ENCODE data around the gene SHB.
A peak's percentile ranks its signal among the peaks of the same experiment; 100 is the strongest.
"Not testable (repeated sequence)": the region's sequence is repeated elsewhere in the genome, so short reads cannot be mapped to it uniquely, and the experiment has no call there.

SHB gene

DNA sequence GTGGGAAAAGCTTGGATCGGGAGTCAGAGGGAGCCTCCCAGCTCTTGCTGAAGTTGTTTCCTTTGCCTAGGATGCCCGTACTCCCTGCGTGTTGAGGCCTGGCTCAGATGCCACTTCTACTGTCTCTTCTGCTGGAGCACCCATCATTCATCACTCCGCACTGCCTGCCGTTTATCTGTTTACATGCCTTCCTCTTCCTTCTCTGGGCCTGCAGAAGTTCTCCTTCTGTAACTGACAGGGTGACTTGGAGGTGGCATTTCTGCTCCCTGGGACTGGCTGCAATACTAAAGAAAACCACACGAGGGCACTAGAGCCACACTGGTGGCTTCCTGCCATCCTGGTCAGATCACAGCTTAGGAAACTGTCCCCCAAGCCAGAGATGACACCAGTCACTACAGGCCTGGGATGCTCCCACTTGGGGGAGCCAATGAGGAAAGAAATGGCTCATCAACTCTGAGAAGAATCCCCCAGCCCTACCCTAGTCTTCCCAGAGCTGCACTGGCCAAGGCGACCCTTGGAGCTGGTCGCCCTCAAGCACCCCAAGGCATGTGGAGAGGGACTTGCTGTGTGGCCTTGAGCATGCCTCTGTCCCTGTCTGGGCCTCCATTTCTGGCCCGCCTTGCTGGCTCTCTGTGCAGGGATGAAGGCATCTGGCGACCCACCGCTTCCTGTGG is 155.4 kb downstream of the SHB start:
- DNase-seq = no peak

DNA sequence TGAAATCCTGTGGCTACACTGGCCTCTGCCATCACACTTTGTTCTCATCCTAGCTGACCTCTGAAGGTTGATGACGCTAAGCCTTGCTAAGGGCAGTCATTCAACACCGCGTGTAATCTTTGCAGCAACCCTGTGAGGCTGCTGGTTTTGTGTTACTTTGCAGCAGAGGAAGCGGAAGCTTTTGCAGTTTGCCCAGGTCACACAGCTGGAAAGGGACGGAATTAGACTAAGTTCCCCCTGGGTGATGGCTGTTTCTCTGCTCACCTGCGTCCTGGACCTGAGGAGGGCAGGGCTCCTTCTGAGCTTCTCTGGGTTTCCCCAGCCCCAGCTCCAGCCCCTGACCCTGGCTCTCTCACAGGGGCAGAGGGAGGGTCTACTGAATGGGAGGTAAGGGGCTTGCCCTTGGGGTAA is 157.8 kb downstream of the SHB start:
- no peak for DNase-seq

DNA sequence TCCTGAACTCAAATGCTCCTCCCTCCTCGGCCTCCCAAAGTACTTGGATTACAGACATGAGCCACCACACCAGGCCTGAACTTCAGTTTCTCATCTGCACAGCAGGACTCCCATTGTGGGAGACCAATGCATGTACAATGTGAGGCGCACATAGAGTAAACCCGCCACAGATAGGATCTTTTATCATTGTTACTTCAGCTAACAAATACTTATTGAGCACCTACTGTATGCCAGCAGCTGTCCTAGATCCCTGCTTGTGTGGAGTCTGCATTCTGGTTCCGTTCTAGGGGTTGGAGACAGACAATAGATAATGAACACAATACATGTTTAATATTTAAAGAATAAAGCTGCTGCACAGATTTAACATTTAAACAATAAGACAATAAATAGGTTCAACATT is 158.8 kb downstream of the SHB start:
- DNase-seq = no peak

DNA sequence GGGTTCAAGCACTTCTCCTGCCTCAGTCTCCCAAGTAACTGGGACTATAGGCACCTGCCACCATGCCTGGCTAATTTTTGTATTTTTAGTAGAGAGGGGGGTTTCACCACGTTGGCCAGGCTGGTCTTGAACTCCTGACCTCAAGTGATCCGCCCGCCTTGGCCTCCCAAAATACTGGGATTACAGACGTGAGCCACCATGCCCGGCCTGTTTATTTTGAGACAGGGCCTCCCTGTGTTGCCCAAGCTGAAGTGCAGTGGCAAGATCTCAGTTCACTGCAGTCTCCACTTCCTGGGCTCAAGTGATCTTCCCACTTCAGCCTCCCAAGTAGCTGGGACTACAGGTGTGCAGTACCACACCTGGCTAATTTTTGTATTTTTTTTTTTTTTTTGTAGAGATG is 159.2 kb downstream of the SHB start:
- not testable (repeated sequence) for DNase-seq

DNA sequence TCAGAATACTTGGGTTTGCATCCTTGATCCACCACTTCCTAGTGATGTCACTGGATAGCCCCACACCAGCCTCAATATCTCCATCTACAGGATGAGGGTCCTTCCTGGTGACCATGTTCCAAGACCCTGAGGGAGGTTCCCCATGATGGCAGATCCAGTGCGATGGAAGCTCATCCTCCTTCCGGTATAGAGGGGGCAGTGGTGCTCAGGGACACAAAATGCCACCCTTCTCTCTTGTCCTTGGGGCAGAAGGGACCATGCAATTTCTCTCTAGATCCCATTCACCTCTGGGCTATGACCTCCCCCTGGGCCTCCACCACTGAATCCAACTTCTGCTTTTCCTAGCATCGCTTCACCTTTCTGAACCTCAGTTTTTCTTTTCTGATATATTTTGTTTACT is 159.7 kb downstream of the SHB start:
- DNase-seq = no peak

DNA sequence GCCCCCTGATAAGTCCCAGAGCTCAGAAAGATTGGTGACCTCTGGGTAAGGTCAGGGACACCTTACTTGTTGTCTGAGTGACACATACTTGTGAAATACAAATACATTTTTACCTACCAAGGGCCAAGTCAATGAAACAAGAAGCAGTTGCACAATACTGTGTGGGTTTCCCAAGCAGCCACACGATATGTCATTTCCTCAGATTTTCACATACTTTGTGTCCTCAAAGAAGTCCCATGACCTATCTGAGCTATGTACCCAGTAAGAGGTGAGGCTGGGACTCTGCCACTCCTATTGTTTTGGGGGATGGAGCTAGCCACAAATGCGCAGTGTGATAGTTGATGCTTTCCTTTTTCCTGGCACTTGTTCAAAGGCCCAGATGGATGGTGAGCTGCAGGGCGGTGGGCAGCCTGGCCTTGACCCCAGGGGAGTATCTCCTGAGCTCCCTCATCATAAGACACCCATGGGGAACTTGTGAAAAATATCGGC is 160.3 kb downstream of the SHB start:
- no peak for DNase-seq

DNA sequence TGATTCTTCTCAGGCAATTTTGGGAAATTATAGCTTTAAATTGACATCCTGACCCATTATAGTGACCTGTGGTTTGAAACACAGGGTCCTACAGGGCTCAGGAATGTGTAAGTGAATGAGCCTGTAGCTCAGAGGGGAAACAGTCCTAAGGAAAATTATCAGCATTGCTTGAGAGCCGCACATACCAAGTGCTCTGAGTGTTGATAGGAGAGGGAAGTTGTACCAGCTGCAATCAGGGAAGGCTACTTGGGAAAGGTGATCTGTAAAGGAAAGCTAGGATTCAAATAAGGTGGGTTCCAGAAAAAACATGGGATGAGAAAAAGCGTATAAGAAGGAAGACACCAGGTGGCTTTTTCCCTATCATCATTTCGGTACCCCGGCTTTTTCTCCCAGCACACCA is 160.7 kb downstream of the SHB start:
- DNase-seq = no peak

DNA sequence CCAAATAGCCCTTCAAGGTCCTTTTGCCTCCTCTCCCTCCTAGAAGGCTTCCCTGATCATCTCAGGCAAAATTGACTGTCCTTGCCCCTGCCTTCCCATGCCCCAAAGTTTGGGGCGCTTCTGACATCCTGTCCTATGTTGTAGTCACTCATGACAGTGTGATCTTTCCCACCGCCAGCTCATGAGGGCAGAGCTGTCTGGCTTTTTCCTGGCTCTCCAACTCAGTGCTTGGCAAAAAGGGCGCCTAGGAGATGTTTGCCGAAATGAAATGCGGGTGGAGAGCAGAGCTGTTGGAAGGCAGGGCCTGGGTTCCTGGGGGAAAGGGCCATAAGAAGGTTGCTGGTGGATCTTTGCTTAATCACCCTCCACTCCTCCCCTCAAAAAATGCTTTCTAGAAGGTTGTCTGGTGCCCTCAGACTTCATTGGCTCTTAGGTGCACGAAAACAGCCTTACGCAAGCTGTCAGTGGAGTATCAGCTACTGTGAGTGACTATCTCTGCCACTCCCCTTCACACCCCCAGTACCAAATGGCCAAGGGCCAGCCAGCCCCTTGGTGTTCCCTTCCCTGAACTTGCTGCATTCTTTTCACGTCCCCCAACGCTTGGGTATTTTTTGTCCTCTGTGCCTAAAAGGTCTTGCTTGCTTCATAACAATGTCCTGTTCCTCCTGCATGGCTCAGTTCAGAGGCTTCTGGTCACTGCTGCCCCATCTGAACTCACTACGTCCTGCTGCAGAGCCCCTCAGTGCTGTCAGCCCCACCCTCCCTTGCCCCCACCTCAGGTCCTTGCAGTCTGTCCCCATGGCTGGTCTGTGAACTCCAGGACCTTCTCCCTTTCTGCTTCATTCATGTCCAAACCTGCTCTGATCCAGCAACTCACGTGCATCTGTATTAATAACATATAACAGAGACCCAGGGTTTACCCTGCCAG is 162.5 kb downstream of the SHB start:
- no peak for DNase-seq

DNA sequence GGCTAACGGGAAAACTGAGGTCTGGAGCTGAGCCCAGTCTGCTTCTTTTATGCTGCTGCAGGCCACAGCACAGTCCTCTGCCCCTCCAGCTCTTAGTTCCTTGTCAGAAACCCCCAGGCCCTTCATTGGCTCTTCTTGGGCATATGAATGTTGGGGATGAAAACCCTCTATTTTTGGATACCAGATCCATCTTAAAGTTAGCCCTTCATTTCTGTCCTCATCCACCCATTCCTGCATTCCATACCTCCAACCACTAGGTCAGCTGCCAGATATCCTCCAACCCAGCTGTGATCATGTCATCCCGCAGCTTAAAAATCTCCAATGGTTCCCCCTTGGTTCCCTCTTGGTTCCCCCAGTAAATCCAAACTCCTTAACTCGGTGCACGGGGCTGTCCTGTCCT is 163.3 kb downstream of the SHB start:
- no peak for DNase-seq

DNA sequence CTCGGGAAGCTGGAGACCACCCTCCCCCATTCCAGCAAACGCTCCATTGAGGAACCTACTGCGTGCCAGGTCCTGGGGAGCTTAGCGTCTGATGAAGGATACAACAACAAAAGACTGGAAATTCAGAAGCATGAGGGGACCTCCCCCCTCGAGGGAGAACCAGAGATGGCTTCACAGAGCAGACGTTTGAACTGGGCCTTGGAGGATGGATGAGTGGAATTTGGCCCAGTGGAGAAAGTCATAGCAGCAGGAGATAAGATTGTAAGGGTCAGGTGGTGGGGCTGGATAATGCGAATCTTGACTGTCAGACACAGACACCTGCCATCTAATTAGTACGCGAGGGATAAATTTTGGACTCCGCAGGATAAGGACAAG is 163.9 kb downstream of the SHB start:
- no peak for DNase-seq

DNA sequence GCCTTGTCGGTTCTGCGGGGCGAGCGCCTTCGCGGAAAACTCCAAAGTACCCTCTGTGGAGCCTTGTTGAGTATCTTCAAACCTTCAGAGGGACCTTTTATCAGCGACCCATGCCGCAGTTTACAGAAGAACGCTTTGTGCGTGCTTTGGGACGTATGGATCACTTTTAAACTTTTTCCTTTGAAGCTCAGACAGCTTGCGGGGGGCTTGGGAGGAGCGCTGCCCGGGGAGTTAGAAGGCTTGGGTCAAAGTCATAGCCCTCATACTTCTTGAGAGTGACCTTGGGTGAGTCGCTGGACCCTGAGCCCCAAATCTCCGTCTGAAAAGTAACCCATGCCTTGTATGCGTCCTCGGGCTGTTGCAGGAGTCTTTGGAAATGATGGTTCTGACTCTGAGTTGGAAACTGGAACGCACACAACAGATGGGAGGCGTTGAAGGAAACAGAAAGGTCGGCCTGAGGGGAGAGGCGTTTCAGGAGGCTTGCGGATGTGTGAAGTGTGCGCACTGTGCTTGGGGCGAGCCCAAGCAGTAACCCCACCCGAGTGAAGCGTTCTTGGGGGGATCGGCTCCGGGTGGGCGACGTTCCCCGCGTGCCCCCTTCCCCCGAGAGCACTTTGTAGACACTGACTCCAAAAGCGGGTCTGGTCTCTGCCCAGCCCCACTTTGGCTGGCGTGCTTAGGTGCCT is 164.4 kb downstream of the SHB start:
- no peak for DNase-seq

DNA sequence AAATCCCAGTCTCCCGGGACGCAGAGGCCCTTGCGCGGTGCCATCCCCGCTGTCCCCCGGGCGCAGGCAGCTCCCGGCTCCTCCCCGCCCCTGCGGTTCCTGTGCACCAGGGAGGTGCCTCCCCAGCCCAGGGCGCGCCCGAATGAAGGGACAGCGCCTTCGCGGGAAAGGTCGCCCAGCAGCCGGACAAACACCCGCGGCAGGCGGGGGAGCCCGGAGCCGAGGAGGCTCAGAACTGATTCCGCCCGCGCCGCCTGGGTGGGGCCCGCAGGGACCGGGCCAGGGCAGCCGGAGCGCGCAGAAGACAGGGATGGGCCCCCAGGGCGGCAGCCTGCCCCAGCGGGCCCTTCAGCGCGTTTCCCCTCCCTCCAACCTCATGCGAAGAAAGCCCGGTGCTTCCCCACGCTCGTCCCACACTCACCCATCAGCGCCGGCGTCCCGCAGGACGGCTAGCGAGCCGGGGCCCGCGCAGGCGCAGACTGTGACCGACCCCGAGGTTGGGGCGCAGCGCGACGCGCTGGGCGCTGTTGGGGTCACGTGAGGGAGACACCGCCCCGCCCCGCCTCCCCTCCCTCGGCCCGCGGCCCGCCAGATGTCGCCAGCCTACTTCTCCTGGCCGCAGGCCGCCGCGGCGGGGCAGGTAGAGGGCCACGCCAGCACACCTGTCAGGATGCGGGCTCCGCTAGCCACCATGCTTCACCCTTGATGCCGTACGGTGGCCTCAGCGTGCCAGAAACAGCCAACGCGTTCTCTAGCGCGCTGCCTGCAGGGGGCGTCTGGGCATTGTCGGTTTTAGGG is 165.2 kb downstream of the SHB start, which contains the start of gene SLC25A51:
TSS of gene SLC25A51 (minus strand) at position 481 of the 798 bp plus-strand sequence. CDS start 15,577 bp downstream, outside the sequence.
- DNase-seq = peak; percentile 91

DNA sequence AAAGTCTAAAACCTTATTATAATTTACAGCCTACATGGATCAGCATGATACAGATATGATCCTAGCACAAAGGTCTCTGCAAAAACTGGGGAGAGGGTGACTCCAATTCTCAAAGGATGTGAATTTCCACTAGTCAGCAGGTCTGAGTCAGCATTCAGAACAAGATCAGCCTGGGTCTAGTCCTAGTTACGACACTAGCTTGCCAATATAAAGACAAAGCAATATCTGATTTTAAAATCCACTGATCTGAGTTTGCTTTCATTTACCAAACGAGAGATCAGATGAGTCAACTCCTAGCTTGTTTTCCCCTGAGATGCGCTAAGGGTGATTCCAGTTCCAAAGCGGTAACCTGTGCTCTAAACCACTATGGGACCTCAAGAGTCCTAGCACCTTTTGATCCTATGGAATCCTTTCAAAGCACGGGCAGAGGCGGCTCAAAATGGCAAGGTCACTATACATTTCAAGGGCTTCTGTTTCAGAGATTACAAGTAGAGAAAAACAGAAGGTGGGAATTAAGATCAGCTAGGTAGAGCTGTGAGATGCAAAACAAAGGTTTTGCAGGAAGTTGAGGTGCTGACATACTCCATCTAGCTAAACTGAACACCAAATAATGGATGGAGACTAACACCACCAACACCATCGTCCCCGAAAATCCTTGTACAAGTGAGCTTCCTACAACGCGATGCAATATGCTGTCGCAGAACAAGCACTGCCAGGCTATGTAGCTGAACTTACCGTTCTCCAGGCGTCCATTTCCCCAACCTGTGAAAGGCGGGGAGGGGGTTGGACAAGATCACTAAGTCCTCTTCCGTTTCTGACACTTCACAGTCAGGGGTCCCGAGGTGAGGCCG is 166.0 kb downstream of the SHB start:
- DNase-seq = no peak

DNA sequence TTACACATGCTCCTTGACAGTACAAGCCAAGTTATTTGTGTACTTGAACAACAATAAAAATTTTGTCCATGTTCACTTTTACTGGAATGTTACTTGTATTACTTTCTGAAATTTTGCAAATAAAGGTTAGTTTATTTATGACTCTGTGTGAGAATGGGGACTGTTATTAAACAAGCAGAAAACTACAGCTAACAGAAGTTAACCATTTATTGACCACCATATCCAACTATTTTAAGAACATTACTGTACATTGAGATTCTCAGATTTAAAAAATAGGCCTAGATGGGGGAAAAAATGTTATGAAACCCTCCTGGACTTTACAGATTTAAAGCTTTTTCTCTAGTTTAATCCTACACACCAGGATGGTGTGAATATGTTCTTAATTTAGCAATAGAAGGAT is 166.9 kb downstream of the SHB start:
- no peak for DNase-seq

DNA sequence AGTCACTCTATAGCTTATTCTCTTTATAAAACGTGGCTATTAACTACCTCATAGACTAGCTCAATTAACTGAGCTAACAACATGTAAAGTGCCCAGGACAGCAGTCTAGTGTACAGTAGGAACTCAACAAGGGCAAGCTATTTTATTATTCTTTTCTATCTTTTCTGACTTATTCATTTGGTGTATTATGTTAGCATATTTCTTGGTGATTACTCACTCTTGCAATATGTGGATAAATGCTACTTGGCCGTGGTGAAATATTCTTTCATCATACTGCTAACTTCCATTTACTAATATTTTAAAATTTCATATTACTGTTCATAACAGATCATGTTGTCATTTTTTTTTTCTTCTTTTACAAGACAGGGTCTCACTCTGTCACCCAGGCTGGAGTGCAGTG is 170.0 kb downstream of the SHB start:
- no peak for DNase-seq

DNA sequence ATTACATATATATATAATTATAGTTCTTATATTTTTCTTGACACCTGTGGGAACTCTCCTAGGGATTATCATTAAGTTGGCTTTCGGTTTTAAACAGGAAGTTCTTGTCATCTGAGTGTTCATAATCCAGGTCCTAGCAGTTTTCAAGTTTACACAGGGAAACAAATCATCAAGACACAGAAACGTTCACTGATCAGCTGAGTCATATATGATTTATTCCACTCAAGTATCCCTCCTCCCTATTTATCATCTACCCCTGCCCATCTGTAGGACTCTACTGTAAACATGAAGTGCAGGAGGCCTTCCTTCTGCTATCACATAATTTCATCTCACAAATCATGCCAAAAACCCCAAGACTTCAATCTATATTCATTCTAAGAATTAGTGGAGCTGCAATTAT is 171.4 kb downstream of the SHB start:
- no peak for DNase-seq

DNA sequence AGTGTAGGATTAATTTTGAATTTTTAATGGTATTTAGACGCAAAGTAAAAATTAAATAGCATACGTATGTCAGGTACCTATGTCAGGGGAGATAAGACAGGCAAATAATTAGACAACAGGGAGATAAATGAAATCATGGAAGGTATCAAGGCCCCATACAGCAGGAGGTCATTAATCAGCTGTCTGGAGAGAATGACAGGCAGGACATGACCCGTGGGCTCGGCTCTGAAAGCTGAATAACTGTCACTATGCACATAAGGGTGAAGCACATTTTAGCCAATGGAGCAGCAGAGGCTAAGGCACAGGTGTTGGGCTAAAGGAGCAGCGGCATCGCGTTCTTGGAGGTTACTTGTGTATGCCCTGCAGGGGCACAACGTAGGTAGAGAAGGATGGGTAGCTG is 177.0 kb downstream of the SHB start:
- no peak for DNase-seq

DNA sequence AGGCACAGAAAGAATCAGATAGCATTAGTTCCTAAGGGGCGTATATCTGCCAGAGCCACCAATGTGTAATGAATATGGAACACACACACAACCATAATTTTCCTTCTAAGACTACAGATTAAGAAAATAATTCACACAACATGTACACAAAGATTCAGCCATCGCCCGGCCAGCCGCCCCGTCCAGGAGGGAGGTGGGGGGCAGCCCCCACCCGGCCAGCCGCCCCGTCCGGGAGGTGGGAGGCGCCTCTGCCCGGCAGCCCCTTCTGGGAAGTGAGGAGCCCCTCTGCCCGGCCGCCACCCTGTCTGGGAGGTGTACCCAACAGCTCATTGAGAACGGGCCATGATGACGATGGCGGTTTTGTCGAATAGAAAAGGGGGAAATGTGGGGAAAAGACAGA is 178.0 kb downstream of the SHB start:
- not testable (repeated sequence) for DNase-seq

DNA sequence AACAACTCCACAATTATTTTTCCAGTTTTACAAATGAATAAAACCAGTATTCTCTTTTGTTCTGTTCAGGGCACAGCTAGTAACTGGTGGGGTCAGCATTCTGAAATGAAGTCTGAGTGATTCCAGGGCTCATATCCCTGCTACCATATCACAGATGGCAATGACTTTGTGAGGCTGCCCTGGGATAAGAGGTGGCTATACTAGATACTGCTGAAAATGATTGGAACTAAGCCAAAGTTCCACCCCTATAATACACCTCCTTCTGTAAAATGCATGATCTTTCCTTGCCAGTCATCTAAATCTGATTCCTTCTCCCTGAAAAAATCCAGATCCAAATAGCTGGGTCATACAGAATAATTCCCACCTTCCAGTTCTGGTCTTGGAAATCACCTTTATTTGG is 179.5 kb downstream of the SHB start:
- DNase-seq = no peak

DNA sequence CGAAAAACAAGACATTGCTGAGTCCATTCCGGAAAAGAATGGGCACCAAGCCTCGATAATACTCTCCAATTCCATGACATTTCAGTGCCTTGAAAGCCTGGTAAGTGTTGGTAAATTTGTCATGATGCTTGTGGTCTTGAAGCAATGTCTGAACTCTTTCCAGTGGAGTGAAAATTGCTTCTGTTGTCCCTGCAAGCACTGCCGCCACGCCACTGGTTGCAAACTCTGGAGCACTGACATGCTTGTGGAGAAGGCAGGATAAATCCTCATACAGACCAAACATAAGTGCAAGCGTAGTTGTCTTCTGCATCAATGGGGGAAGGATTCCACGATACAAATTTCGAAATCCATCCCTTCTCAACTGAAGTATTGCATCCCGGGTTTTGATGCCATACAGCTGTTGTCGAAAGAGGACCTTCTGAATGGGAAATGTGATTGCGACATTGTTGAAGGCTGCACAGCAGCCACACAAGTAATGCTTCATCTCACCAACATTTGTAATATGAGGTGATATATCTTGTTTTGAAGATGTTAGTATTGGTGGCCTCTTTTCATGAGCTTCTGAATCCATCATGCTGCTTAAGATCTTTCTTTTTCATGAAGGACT is 180.9 kb downstream of the SHB start:
- not testable (repeated sequence) for DNase-seq

DNA sequence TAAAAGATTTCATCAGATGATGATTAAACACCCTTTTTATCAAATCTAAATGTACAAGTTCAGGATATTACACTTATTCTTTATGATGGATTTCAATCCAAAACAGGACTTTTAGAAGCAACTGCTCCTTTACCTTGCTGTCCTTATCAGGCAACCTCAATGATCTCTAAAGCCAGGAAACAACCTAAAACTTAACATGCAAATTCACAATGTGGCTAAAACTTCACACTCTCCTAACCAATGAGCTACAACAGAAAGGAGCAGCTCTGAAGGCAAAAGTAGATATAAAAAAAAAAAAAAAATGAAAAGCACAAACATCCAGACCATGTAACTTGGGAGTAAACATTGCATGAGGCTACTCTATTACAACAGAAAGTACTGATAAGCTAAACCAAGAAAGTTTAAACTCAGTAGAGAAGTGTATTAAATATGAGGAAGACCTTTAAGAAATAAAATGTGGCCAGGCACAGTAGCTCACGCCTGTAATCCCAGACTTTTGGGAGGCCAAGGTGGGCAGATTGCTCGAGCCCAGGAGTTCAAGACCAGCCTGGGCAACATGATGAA is 188.0 kb downstream of the SHB start:
- no peak for DNase-seq

Measured in NCI-H1048 (cell line).